ENCODE data around the gene NT5C. TPM values are rescaled to one million over a fixed set of nuclear protein-coding genes. Genes with fewer than 3 reads are reported as not detected.

NT5C gene
- total RNA-seq, 3 donors from 2014 or later, result 91.0 to 103 (median 91.4) TPM

- H3K9me3 Mint-ChIP-seq, result no peaks in the 10 kb centered on the region
- no peak overlapping the region for H3K4me3 Mint-ChIP-seq
- DNase-seq (no peak), ATAC-seq (no peak)
- no peaks in the 10 kb centered on the region for H3K27me3 Mint-ChIP-seq (ENCODE audit: low read depth)
- no peaks in the 10 kb centered on the region for H3K4me1 Mint-ChIP-seq (ENCODE audit: low read depth)
- H3K36me3 Mint-ChIP-seq (ENCODE audit: insufficient read depth), result no peaks in the 10 kb centered on the region
These were observed 31.5 kb downstream of the NT5C start for GRCh38 chr17:75099881-75100595.

- Mint-ChIP-seq H3K4me3 (no peak overlapping the region), H3K27me3 (ENCODE audit: low read depth) (no peaks in the 10 kb centered on the region), H3K9me3 (no peaks in the 10 kb centered on the region), H3K36me3 (ENCODE audit: insufficient read depth) (no peaks in the 10 kb centered on the region), H3K4me1 (ENCODE audit: low read depth) (no peaks in the 10 kb centered on the region)
- ATAC-seq (no peak), DNase-seq (no peak)
These were observed 32.7 kb downstream of the NT5C start for GRCh38 chr17:75098861-75099260.

- Mint-ChIP-seq H3K4me3 (no peak overlapping the region), H3K36me3 (ENCODE audit: insufficient read depth) (no peaks in the 10 kb centered on the region), H3K9me3 (no peaks in the 10 kb centered on the region), H3K27me3 (ENCODE audit: low read depth) (no peaks in the 10 kb centered on the region), H3K4me1 (ENCODE audit: low read depth) (no peaks in the 10 kb centered on the region)
- no peak for DNase-seq
- no peak for ATAC-seq
These were observed 33.7 kb downstream of the NT5C start for GRCh38 chr17:75097865-75098264.

- no peak for DNase-seq
- Mint-ChIP-seq H3K36me3 (ENCODE audit: insufficient read depth) (no peaks in the 10 kb centered on the region), H3K4me1 (ENCODE audit: low read depth) (peaks cover 8% of the 10 kb centered on the region), H3K9me3 (no peaks in the 10 kb centered on the region), H3K4me3 (no peak overlapping the region), H3K27me3 (ENCODE audit: low read depth) (peaks cover 1% of the 10 kb centered on the region)
- no peak for ATAC-seq
These were observed 35.4 kb downstream of the NT5C start for GRCh38 chr17:75096082-75096625.

GRCh38 chr17:75094871-75095399 lies 36.6 kb downstream of the NT5C start:
- DNase-seq (no peak), ATAC-seq (no peak)
- peaks cover 1% of the 10 kb centered on the region for H3K27me3 Mint-ChIP-seq (ENCODE audit: low read depth)
- H3K4me3 Mint-ChIP-seq, result no peak overlapping the region
- H3K4me1 Mint-ChIP-seq (ENCODE audit: low read depth), result peaks cover 15% of the 10 kb centered on the region
- no peaks in the 10 kb centered on the region for H3K36me3 Mint-ChIP-seq (ENCODE audit: insufficient read depth)
- H3K9me3 Mint-ChIP-seq, result no peaks in the 10 kb centered on the region

GRCh38 chr17:75093548-75094158 lies 37.9 kb downstream of the NT5C start:
- ATAC-seq, result no peak
- Mint-ChIP-seq H3K4me1 (ENCODE audit: low read depth) (peaks cover 27% of the 10 kb centered on the region), H3K27me3 (ENCODE audit: low read depth) (peaks cover 1% of the 10 kb centered on the region), H3K36me3 (ENCODE audit: insufficient read depth) (no peaks in the 10 kb centered on the region), H3K4me3 (no peak overlapping the region), H3K9me3 (no peaks in the 10 kb centered on the region)
- DNase-seq, result no peak

- no peaks in the 10 kb centered on the region for H3K9me3 Mint-ChIP-seq
- no peak overlapping the region for H3K4me3 Mint-ChIP-seq
- no peak for DNase-seq
- H3K36me3 Mint-ChIP-seq (ENCODE audit: insufficient read depth), result no peaks in the 10 kb centered on the region
- ATAC-seq, result no peak
- peaks cover 37% of the 10 kb centered on the region for H3K4me1 Mint-ChIP-seq (ENCODE audit: low read depth)
- H3K27me3 Mint-ChIP-seq (ENCODE audit: low read depth), result peaks cover 1% of the 10 kb centered on the region
These were observed 39.7 kb downstream of the NT5C start for GRCh38 chr17:75091855-75092327.

- H3K9me3 Mint-ChIP-seq, result no peaks in the 10 kb centered on the region
- no peak for ATAC-seq
- DNase-seq, result no peak
- H3K27me3 Mint-ChIP-seq (ENCODE audit: low read depth), result peaks cover 1% of the 10 kb centered on the region
- H3K4me1 Mint-ChIP-seq (ENCODE audit: low read depth), result peaks cover 43% of the 10 kb centered on the region
- H3K36me3 Mint-ChIP-seq (ENCODE audit: insufficient read depth), result no peaks in the 10 kb centered on the region
- no peak overlapping the region for H3K4me3 Mint-ChIP-seq
These were observed 40.4 kb downstream of the NT5C start for GRCh38 chr17:75090871-75091854.

- Mint-ChIP-seq H3K36me3 (ENCODE audit: insufficient read depth) (no peaks in the 10 kb centered on the region), H3K4me1 (ENCODE audit: low read depth) (peaks cover 50% of the 10 kb centered on the region), H3K27me3 (ENCODE audit: low read depth) (peaks cover 1% of the 10 kb centered on the region), H3K4me3 (peak overlapping the region; percentile 77), H3K9me3 (no peaks in the 10 kb centered on the region)
- ATAC-seq (peak; percentile 28 to 50), DNase-seq (no peak)
These were observed 42.8 kb downstream of the NT5C start for GRCh38 chr17:75088465-75089417.

GRCh38 chr17:75087558-75088453 lies 43.7 kb downstream of the NT5C start, which contains the start of gene SLC16A5:
Gene SLC16A5 (plus strand): TSS chr17:75087954. CDS start chr17:75093637, 5,683 bp downstream.
- DNase-seq, result peak; percentile 23
- ATAC-seq, result peak; percentile 65 to 72
- H3K4me1 Mint-ChIP-seq (ENCODE audit: low read depth), result peaks cover 51% of the 10 kb centered on the region
- H3K36me3 Mint-ChIP-seq (ENCODE audit: insufficient read depth), result no peaks in the 10 kb centered on the region
- peaks cover 1% of the 10 kb centered on the region for H3K27me3 Mint-ChIP-seq (ENCODE audit: low read depth)
- H3K4me3 Mint-ChIP-seq, result peak within 1 kb of the TSS; percentile 77
- H3K9me3 Mint-ChIP-seq, result no peaks in the 10 kb centered on the region

GRCh38 chr17:75087182-75087557 lies 44.4 kb downstream of the NT5C start:
- ATAC-seq, result no peak
- no peak for DNase-seq
- Mint-ChIP-seq H3K27me3 (ENCODE audit: low read depth) (peaks cover 1% of the 10 kb centered on the region), H3K4me1 (ENCODE audit: low read depth) (peaks cover 51% of the 10 kb centered on the region), H3K4me3 (peak overlapping the region; percentile 74), H3K36me3 (ENCODE audit: insufficient read depth) (no peaks in the 10 kb centered on the region), H3K9me3 (no peaks in the 10 kb centered on the region)

GRCh38 chr17:75086496-75087181 lies 44.9 kb downstream of the NT5C start:
- Mint-ChIP-seq H3K36me3 (ENCODE audit: insufficient read depth) (no peaks in the 10 kb centered on the region), H3K4me1 (ENCODE audit: low read depth) (peaks cover 47% of the 10 kb centered on the region), H3K9me3 (no peaks in the 10 kb centered on the region)

More at GRCh38 chr17:75086496-75087181, 44.9 kb downstream of the NT5C start:
- H3K27me3 Mint-ChIP-seq (ENCODE audit: low read depth), result peaks cover 1% of the 10 kb centered on the region
- DNase-seq, result no peak
- peak overlapping the region; percentile 74 for H3K4me3 Mint-ChIP-seq
- no peak for ATAC-seq

All from activated T-cell treated with anti-CD3 and anti-CD28 coated beads, Interleukin-2, amount 50 U/mL, for 4 hours (primary cell).